Suprapubic skin (tissue), 4 donors: ENCODE results near the gene EVI5L. TPM values are rescaled to one million over a fixed set of nuclear protein-coding genes. Genes with fewer than 3 reads are reported as not detected.
A peak's percentile ranks its signal among the peaks of the same experiment; 100 is the strongest.
"Not testable (repeated sequence)": the region's sequence is repeated elsewhere in the genome, so short reads cannot be mapped to it uniquely, and the experiment has no call there.

Source experiments
- DNase-seq, 2 donors: peaks; one replicate each; pipeline ENCODE4 v3.0.0-alpha.2; 2019; ENCODE audit warnings: low spot score in 2 of 2
- H3K27ac ChIP-seq: fragments of 200-600 bp; sonication (generic); one replicate; pipeline ENCODE4 v1.5.1; 2019
- H3K27me3 ChIP-seq: fragments of 200-600 bp; sonication (generic); one replicate; pipeline ENCODE4 v1.5.1; 2019
- H3K36me3 ChIP-seq: fragments of 200-600 bp; sonication (generic); one replicate; pipeline ENCODE4 v1.5.1; 2019
- H3K4me1 ChIP-seq: fragments of 200-600 bp; sonication (generic); one replicate; pipeline ENCODE4 v1.5.1; 2019
- H3K4me3 ChIP-seq: fragments of 200-600 bp; sonication (generic); one replicate; pipeline ENCODE4 v1.5.1; 2019; ENCODE audit warnings: mild to moderate bottlenecking
- H3K9me3 ChIP-seq: fragments of 200-600 bp; sonication (generic); one replicate; pipeline ENCODE4 v1.5.1; 2019
- EP300 ChIP-seq: sonication (generic); formaldehyde crosslinking; IDR thresholded peaks from one replicate; pipeline ENCODE4 v1.6.1; 2017; ENCODE audit warnings: antibody characterized with exemption
- POLR2A ChIP-seq, 2 donors: fragments of 450-650 bp; IDR thresholded peaks; one replicate each; pipeline ENCODE4 v1.6.1; 2017; ENCODE audit warnings: antibody characterized with exemption in 2 of 2, mild to moderate bottlenecking in 2 of 2, moderate library complexity in 2 of 2
- POLR2AphosphoS5 ChIP-seq, 3 donors: sonication (generic); formaldehyde crosslinking; IDR thresholded peaks; one replicate each; pipeline ENCODE4 v1.6.1; 2017; ENCODE audit warnings: antibody characterized with exemption in 3 of 3
- WGBS: methylation state at CpG from one replicate; pipeline ENCODE4 v1.1.5; 2018; 5-methylcytosine and 5-hydroxymethylcytosine counted together
- total RNA-seq, 4 donors: library from RNA; depleted of rRNA; stranded (reverse); fragments of >200 nt; gene quantifications; one replicate each; pipeline ENCODE4 v1.1.0, GENCODE V29; 2016
- TF ChIP-seq, protein P1 (sequence below), 2 donors: fragments of 200-600 bp in 1 of 2; fragments of 450-650 bp in 1 of 2; sonication (generic) in 1 of 2; IDR thresholded peaks; one replicate each; pipeline ENCODE4 v1.5.1; 2016 to 2019; ENCODE audit warnings: antibody characterized with exemption in 2 of 2, mild to moderate bottlenecking in 1 of 2, moderate library complexity in 1 of 2

The EVI5L gene
- total RNA-seq, 4 donors from 2014 or later, result 17.2 to 29.4 (median 25.6) TPM

DNA sequence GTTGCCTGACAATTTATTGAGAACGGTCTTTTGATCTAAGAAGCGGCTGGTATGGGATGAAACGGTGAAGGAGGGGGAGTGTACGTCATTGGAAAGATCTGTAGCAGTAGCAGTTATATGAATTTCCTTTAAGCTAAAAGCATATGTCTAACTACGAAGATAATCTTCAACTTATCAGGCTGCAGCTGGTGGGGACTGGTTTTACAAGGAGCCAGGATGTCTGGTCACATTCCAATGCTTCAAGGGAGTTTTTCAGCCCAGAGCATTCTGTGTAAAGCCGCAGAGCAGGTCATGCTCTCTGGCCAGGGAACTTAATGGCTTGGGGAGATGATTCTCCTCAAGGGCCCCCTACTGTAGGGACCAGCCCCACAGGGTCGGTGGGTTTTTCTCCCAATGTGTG, 37.7 kb upstream of the EVI5L start:
- no peaks in the 10 kb centered on the region for H3K9me3 ChIP-seq
- TF ChIP-seq POLR2AphosphoS5 (IDR thresholded peaks at IDR 0.05), result no peak
- TF ChIP-seq EP300, result no peak
- TF ChIP-seq, protein P1, sequence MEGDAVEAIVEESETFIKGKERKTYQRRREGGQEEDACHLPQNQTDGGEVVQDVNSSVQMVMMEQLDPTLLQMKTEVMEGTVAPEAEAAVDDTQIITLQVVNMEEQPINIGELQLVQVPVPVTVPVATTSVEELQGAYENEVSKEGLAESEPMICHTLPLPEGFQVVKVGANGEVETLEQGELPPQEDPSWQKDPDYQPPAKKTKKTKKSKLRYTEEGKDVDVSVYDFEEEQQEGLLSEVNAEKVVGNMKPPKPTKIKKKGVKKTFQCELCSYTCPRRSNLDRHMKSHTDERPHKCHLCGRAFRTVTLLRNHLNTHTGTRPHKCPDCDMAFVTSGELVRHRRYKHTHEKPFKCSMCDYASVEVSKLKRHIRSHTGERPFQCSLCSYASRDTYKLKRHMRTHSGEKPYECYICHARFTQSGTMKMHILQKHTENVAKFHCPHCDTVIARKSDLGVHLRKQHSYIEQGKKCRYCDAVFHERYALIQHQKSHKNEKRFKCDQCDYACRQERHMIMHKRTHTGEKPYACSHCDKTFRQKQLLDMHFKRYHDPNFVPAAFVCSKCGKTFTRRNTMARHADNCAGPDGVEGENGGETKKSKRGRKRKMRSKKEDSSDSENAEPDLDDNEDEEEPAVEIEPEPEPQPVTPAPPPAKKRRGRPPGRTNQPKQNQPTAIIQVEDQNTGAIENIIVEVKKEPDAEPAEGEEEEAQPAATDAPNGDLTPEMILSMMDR (IDR thresholded peaks at IDR 0.05), result no peak
- no peak overlapping the region for H3K4me3 ChIP-seq
- peaks cover 40% of the 10 kb centered on the region for H3K27me3 ChIP-seq
- no peaks in the 10 kb centered on the region for H3K36me3 ChIP-seq
- no peak overlapping the region for H3K27ac ChIP-seq
- DNase-seq, result no peak
- peaks cover 17% of the 10 kb centered on the region for H3K4me1 ChIP-seq
- WGBS, result 21% methylated on average over 7 of the region's 7 CpGs

DNA sequence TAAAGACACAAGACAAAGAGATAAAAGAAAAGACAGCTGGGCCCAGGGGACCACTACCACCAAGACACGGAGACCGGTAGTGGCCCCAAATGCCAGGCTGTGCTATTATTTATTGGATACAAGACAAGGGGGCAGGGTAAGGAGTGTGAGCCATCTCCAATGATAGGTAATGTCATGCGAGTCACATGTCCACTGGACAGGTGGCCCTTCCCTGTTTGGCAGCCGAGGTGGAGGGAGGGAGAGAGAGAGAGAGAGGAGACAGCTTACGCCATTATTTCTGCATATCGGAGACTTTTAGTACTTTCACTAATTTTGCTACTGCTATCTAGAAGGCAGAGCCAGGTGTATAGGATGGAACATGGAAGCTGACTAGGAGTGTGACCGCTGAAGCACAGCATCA, 37.3 kb upstream of the EVI5L start:
- Histone ChIP-seq H3K4me1 (peaks cover 17% of the 10 kb centered on the region), H3K27me3 (peaks cover 38% of the 10 kb centered on the region)
- not testable (repeated sequence) for DNase-seq, H3K9me3 ChIP-seq, H3K27ac ChIP-seq, H3K36me3 ChIP-seq, H3K4me3 ChIP-seq
- whole genome bisulfite sequencing, result 65% methylated on average over 6 of the region's 7 CpGs

DNA sequence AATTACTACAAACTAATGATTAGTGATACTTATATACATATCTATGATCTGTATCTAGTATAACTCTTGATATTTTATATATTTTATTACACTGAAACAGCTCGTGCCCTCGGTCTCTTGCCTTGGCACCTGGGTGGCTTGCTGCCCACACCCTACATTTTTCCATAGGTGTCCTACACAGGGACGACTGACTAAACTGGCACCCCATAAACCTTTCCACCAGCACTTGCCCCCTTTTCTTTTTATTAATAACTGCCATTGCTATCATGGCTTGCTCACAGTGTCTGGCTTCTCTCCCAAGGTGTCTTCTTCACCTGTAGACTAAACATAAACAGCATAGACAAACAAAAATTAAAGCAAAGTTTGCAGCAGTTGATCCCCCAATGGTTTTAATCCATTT, 36.5 kb upstream of the EVI5L start:
- Histone ChIP-seq H3K27ac (no peak overlapping the region), H3K9me3 (no peaks in the 10 kb centered on the region), H3K36me3 (no peaks in the 10 kb centered on the region), H3K27me3 (peaks cover 34% of the 10 kb centered on the region), H3K4me1 (peaks cover 13% of the 10 kb centered on the region), H3K4me3 (no peak overlapping the region)
- 86% methylated on average over 3 of the region's 3 CpGs for WGBS
- DNase-seq, result no peak
- no peak for TF ChIP-seq POLR2A (IDR thresholded peaks at IDR 0.05)
- TF ChIP-seq POLR2AphosphoS5 (IDR thresholded peaks at IDR 0.05), result no peak
- TF ChIP-seq EP300, result no peak
- TF ChIP-seq, protein P1 (IDR thresholded peaks at IDR 0.05), result no peak

DNA sequence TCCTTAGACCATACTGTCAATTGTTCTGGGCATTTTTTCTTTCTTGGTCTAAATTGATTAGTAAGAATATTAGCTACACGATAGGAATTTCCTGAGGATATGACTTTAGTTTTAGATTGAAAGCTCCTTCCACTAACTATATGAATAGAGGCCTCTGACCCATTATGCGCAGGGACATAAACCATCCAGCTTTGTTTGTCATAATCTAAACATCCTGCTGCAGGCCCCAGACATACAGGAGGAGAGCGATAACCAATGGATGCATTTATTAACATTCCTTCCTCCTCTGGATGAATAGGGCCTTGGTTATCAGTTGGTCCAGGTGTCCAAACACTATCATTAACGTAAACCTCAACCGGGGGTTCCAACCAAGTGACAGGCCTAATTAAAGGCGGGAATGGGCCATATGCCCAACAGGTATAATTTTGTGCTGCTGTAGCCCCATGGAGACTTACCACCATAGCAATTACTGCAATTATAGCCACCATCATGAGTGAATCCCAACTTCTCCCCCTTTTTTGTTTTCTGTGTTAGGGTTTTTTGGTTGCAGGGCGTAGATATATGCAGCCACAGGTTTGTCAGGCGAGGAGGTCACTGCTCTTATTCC, 34.4 kb upstream of the EVI5L start:
- Histone ChIP-seq H3K4me3 (no peak overlapping the region), H3K9me3 (no peaks in the 10 kb centered on the region), H3K27ac (no peak overlapping the region), H3K36me3 (no peaks in the 10 kb centered on the region), H3K27me3 (peaks cover 15% of the 10 kb centered on the region), H3K4me1 (peaks cover 16% of the 10 kb centered on the region)
- TF ChIP-seq POLR2A (IDR thresholded peaks at IDR 0.05) (no peak), POLR2AphosphoS5 (IDR thresholded peaks at IDR 0.05) (no peak)
- DNase-seq, result no peak
- 83% methylated on average over 8 of the region's 8 CpGs for WGBS

DNA sequence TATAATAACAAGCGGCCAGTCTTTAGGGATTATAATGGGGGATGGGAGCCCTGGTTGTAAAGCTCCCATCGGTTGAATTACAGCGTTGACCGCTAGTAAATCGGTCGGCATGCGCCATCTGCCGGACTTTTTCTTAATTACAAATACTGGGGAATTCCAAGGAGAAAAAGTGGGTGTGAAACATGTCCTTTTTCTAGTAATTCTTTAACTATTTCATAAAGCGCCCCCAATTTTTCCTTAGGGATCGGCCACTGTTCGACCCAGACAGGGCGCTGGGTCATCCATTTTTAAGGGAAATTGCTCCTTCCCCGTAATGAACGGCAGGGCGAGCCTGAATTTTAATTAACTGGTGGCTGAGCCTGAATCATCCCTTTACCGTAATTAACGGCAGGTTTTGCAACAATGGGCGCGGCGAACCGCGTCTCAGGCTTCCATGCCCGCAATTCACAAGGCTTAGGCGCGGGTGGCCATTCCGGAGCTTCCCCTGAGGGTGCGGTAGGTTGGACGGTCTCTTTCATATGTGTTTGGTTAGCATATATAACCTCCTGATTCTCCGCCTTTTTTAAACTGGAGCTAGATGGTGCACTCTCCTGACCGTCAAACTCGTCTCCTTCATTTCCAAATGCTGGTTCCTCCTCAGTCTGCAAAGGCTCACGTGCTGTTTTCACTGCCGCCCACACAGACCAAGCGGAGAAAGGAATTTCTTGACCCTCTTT, 30.2 kb upstream of the EVI5L start:
- Histone ChIP-seq H3K4me3 (peak overlapping the region; percentile 26), H3K36me3 (no peaks in the 10 kb centered on the region), H3K4me1 (peaks cover 16% of the 10 kb centered on the region), H3K9me3 (no peaks in the 10 kb centered on the region), H3K27me3 (peaks cover 12% of the 10 kb centered on the region), H3K27ac (no peak overlapping the region)
- TF ChIP-seq, protein P1 (IDR thresholded peaks at IDR 0.05), result peak; percentile 28 to 52
- TF ChIP-seq POLR2AphosphoS5 (IDR thresholded peaks at IDR 0.05) (peak in 1 of 3 donors; percentile 4), EP300 (no peak), POLR2A (IDR thresholded peaks at IDR 0.05) (no peak)
- WGBS, result 2% methylated on average over 34 of the region's 34 CpGs
- DNase-seq, result peak in 1 of 2 donors; percentile 75

DNA sequence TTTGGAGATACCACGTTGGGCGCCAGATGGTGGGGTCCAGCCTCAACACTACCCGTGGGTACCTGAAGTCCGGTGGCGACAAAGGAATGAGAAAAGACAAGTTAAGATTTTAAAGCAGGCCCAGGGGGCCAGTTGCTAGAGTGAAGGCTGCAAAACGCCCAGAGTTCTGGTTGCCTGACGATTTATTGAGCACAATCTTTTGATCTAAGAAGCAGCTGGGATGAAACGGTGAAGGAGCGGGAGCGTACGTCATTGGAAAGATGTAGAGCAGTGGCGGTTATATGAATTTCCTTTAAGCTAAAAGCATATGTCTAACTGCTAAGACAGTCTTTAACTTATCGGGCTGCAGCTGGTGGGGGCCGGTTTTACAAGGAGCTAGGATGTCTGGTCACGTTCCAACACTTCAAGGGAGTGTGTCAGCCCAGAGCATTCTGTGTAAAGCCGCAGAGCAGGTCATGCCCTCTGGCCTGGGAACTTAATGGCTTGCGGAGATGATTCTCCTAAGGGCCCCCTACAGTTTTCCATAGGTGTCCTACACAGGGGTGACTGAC, 28.9 kb upstream of the EVI5L start:
- 62% methylated on average over 17 of the region's 17 CpGs for WGBS
- Histone ChIP-seq H3K9me3 (no peaks in the 10 kb centered on the region), H3K27me3 (peaks cover 12% of the 10 kb centered on the region), H3K4me3 (no peak overlapping the region), H3K36me3 (no peaks in the 10 kb centered on the region), H3K4me1 (peaks cover 16% of the 10 kb centered on the region), H3K27ac (no peak overlapping the region)
- DNase-seq, result no peak
- no peak for TF ChIP-seq EP300
- TF ChIP-seq, protein P1 (IDR thresholded peaks at IDR 0.05), result no peak
- no peak for TF ChIP-seq POLR2A (IDR thresholded peaks at IDR 0.05)
- no peak for TF ChIP-seq POLR2AphosphoS5 (IDR thresholded peaks at IDR 0.05)
